ENCODE measurements around the gene ECE1. TPM values are rescaled to one million over a fixed set of nuclear protein-coding genes. Genes with fewer than 3 reads are reported as not detected.

The ECE1 gene
- total RNA-seq, 4 donors from 2014 or later, result 105 to 122 (median 112) TPM

- H3K27me3 ChIP-seq, result no peaks in the 10 kb centered on the region
- H3K9me3 ChIP-seq, result no peaks in the 10 kb centered on the region
- DNase-seq, result no peak
- no peak overlapping the region for H3K4me3 ChIP-seq
- TF ChIP-seq POLR2A (IDR thresholded peaks at IDR 0.05) (no peak), CTCF (IDR thresholded peaks at IDR 0.05) (no peak)
- peaks cover 0 to 39% (median 5%) of the 10 kb centered on the region in 4 donors for H3K4me1 ChIP-seq
- peak overlapping the region; percentile 10 to 88 (median 70) for H3K27ac ChIP-seq
- peaks cover 0 to 57% (median 0%) of the 10 kb centered on the region in 3 donors for H3K36me3 ChIP-seq
Observed at GRCh38 chr1:21260405-21261125, 29.7 kb downstream of the ECE1 start.

- Histone ChIP-seq H3K36me3 (peaks cover 0 to 57% (median 0%) of the 10 kb centered on the region in 3 donors), H3K4me1 (peaks cover 0 to 39% (median 5%) of the 10 kb centered on the region in 4 donors), H3K4me3 (no peak overlapping the region), H3K27ac (no peak overlapping the region), H3K9me3 (no peaks in the 10 kb centered on the region), H3K27me3 (no peaks in the 10 kb centered on the region)
- TF ChIP-seq POLR2A (IDR thresholded peaks at IDR 0.05), result no peak
- no peak for TF ChIP-seq CTCF (IDR thresholded peaks at IDR 0.05)
- no peak for DNase-seq
Observed at GRCh38 chr1:21259316-21260076, 30.8 kb downstream of the ECE1 start.

- peaks cover 0 to 56% (median 0%) of the 10 kb centered on the region in 3 donors for H3K36me3 ChIP-seq
- H3K27me3 ChIP-seq, result no peaks in the 10 kb centered on the region
- no peaks in the 10 kb centered on the region for H3K9me3 ChIP-seq
- DNase-seq, result no peak
- peaks cover 0 to 39% (median 7%) of the 10 kb centered on the region in 4 donors for H3K4me1 ChIP-seq
- no peak overlapping the region for H3K4me3 ChIP-seq
- TF ChIP-seq CTCF (IDR thresholded peaks at IDR 0.05), result no peak
- no peak for TF ChIP-seq POLR2A (IDR thresholded peaks at IDR 0.05)
- no peak overlapping the region for H3K27ac ChIP-seq
Observed at GRCh38 chr1:21258331-21259134, 31.7 kb downstream of the ECE1 start.

GRCh38 chr1:21257431-21258135 is 32.7 kb downstream of the ECE1 start:
- Histone ChIP-seq H3K9me3 (no peaks in the 10 kb centered on the region), H3K4me1 (peaks cover 0 to 31% (median 5%) of the 10 kb centered on the region in 4 donors), H3K27me3 (no peaks in the 10 kb centered on the region), H3K36me3 (peaks cover 0 to 58% (median 0%) of the 10 kb centered on the region in 3 donors), H3K27ac (no peak overlapping the region), H3K4me3 (no peak overlapping the region)
- no peak for TF ChIP-seq CTCF (IDR thresholded peaks at IDR 0.05)
- no peak for DNase-seq

GRCh38 chr1:21256776-21257175 is 33.5 kb downstream of the ECE1 start:
- no peak for DNase-seq
- Histone ChIP-seq H3K9me3 (no peaks in the 10 kb centered on the region), H3K27ac (no peak overlapping the region), H3K4me3 (no peak overlapping the region), H3K36me3 (peaks cover 0 to 64% (median 0%) of the 10 kb centered on the region in 3 donors), H3K4me1 (peaks cover 0 to 27% (median 2%) of the 10 kb centered on the region in 4 donors), H3K27me3 (no peaks in the 10 kb centered on the region)
- no peak for TF ChIP-seq POLR2A (IDR thresholded peaks at IDR 0.05)
- TF ChIP-seq CTCF (IDR thresholded peaks at IDR 0.05), result no peak
